Urinary bladder (tissue), 4 donors: ENCODE results near the gene STX4. TPM values are rescaled to one million over a fixed set of nuclear protein-coding genes. Genes with fewer than 3 reads are reported as not detected.

Source experiments
- DNase-seq: peaks from one replicate; pipeline ENCODE4 v3.0.0-alpha.2; 2015; ENCODE audit errors: extremely low spot score
- H3K27ac ChIP-seq: one replicate; pipeline ENCODE4 v1.5.1; 2013; ENCODE audit warnings: low read depth, mild to moderate bottlenecking, moderate library complexity
- H3K36me3 ChIP-seq: one replicate; pipeline ENCODE4 v1.6.1; 2013; ENCODE audit warnings: mild to moderate bottlenecking, moderate library complexity; ENCODE audit not compliant: insufficient read depth
- H3K4me1 ChIP-seq: one replicate; pipeline ENCODE4 v1.6.1; 2013; ENCODE audit warnings: mild to moderate bottlenecking, moderate library complexity; ENCODE audit not compliant: insufficient read depth
- H3K4me3 ChIP-seq: one replicate; pipeline ENCODE4 v1.5.1; 2013; ENCODE audit warnings: low read depth, low read length
- WGBS: extraction: QIAGEN DNeasy Blood & Tissue Kit; methylation state at CpG from one replicate; pipeline ENCODE4 v1.1.7; 2013; 5-methylcytosine and 5-hydroxymethylcytosine counted together
- polyA plus RNA-seq: library from polyadenylated mRNA; stranded (reverse); fragments of 200-250 nt; gene quantifications from one replicate; pipeline ENCODE4 v1.2.3, GENCODE V29; 2013
- total RNA-seq: library from RNA; depleted of rRNA; stranded (reverse); fragments of >200 nt; gene quantifications from one replicate; pipeline ENCODE4 v1.2.3, GENCODE V29; 2014
- donor health status: healthy with polysubstance abuse.
- donor health status: healthy.

Gene STX4
- total RNA-seq, result 18.0 TPM
- 68.2 TPM for polyA plus RNA-seq

- peak; percentile 96 for DNase-seq
- Histone ChIP-seq H3K36me3 (no peaks in the 10 kb centered on the region), H3K4me3 (peak within 1 kb of the TSS; percentile 90), H3K4me1 (no peaks in the 10 kb centered on the region), H3K27ac (peak within 1 kb of the TSS; percentile 88)
- under 1% methylated on average over 75 of the region's 75 CpGs for WGBS
Observed at GRCh38 chr16:31032736-31033708, at the start of gene STX4. STX4 (plus strand) TSS chr16:31033558; CDS start chr16:31033806, 248 bp downstream.

GRCh38 chr16:30983898-30984610 lies 49.3 kb upstream of the STX4 start:
- peaks cover 17% of the 10 kb centered on the region for H3K36me3 ChIP-seq
- no peak for DNase-seq
- no peak overlapping the region for H3K4me3 ChIP-seq
- no peaks in the 10 kb centered on the region for H3K4me1 ChIP-seq
- no peak overlapping the region for H3K27ac ChIP-seq
- WGBS, result 77% methylated on average over 14 of the region's 14 CpGs

GRCh38 chr16:30984669-30985400 lies 48.5 kb upstream of the STX4 start, which contains the start of gene HSD3B7:
HSD3B7 (plus strand) TSS chr16:30985207; CDS start chr16:30985659, 452 bp downstream.
- WGBS, result 28% methylated on average over 24 of the region's 24 CpGs
- Histone ChIP-seq H3K36me3 (peaks cover 13% of the 10 kb centered on the region), H3K4me1 (no peaks in the 10 kb centered on the region), H3K4me3 (peak within 1 kb of the TSS; percentile 15), H3K27ac (no peak within 1 kb of the TSS)
- no peak for DNase-seq

- Histone ChIP-seq H3K27ac (no peak overlapping the region), H3K36me3 (peaks cover 10% of the 10 kb centered on the region), H3K4me3 (peak overlapping the region; percentile 15), H3K4me1 (no peaks in the 10 kb centered on the region)
- DNase-seq, result no peak
- 52% methylated on average over 20 of the region's 20 CpGs for WGBS
Observed at GRCh38 chr16:30985401-30986128, 47.8 kb upstream of the STX4 start.

- H3K27ac ChIP-seq, result no peak overlapping the region
Observed at GRCh38 chr16:30986129-30986991, 47.0 kb upstream of the STX4 start.

GRCh38 chr16:30987581-30988190 lies 45.7 kb upstream of the STX4 start:
- WGBS, result 95% methylated on average over 30 of the region's 30 CpGs
- no peak for DNase-seq
- Histone ChIP-seq H3K4me1 (no peaks in the 10 kb centered on the region), H3K27ac (no peak overlapping the region), H3K4me3 (no peak overlapping the region), H3K36me3 (peaks cover 4% of the 10 kb centered on the region)

More at GRCh38 chr16:30986129-30986991, 47.0 kb upstream of the STX4 start:
- Histone ChIP-seq H3K4me3 (no peak overlapping the region), H3K4me1 (no peaks in the 10 kb centered on the region), H3K36me3 (peaks cover 6% of the 10 kb centered on the region)
- WGBS, result 88% methylated on average over 29 of the region's 29 CpGs
- DNase-seq, result no peak

- H3K4me3 ChIP-seq, result no peak overlapping the region
- no peaks in the 10 kb centered on the region for H3K4me1 ChIP-seq
- no peak overlapping the region for H3K27ac ChIP-seq
- DNase-seq, result no peak
- no peaks in the 10 kb centered on the region for H3K36me3 ChIP-seq
- 87% methylated on average over 23 of the region's 23 CpGs for WGBS
Observed at GRCh38 chr16:30989469-30990047, 43.8 kb upstream of the STX4 start.

- WGBS, result 73% methylated on average over 12 of the region's 12 CpGs
- no peak overlapping the region for H3K27ac ChIP-seq
- no peak for DNase-seq
- no peaks in the 10 kb centered on the region for H3K4me1 ChIP-seq
- no peak overlapping the region for H3K4me3 ChIP-seq
- H3K36me3 ChIP-seq, result no peaks in the 10 kb centered on the region
Observed at GRCh38 chr16:30990105-30990504, 43.3 kb upstream of the STX4 start.

- no peaks in the 10 kb centered on the region for H3K36me3 ChIP-seq
- H3K4me1 ChIP-seq, result no peaks in the 10 kb centered on the region
- DNase-seq, result no peak
- WGBS, result 82% methylated on average over 8 of the region's 8 CpGs
- H3K27ac ChIP-seq, result no peak overlapping the region
- H3K4me3 ChIP-seq, result no peak overlapping the region
Observed at GRCh38 chr16:30991052-30991451, 42.3 kb upstream of the STX4 start.

- H3K4me3 ChIP-seq, result no peak overlapping the region
- H3K27ac ChIP-seq, result no peak overlapping the region
- H3K36me3 ChIP-seq, result no peaks in the 10 kb centered on the region
- H3K4me1 ChIP-seq, result no peaks in the 10 kb centered on the region
- no peak for DNase-seq
- WGBS, result 87% methylated on average over 21 of the region's 21 CpGs
Observed at GRCh38 chr16:30992276-30992780, 41.0 kb upstream of the STX4 start.

GRCh38 chr16:30992931-30993816 lies 40.2 kb upstream of the STX4 start:
- Histone ChIP-seq H3K36me3 (no peaks in the 10 kb centered on the region), H3K4me3 (no peak overlapping the region), H3K27ac (no peak overlapping the region), H3K4me1 (no peaks in the 10 kb centered on the region)
- WGBS, result 85% methylated on average over 29 of the region's 29 CpGs
- DNase-seq, result no peak
